GM12874 (cell line): ENCODE data around the gene SEL1L3.
A peak's percentile ranks its signal among the peaks of the same experiment; 100 is the strongest.

Source experiments
- TF ChIP-seq, protein P1 (sequence below): IDR thresholded peaks from 2 replicates; pipeline ENCODE4 v1.5.1; 2011; ENCODE audit warnings: low read depth, mild to moderate bottlenecking, control low read depth, low read length, moderate library complexity; ENCODE audit not compliant: insufficient read depth

SEL1L3 gene

GRCh38 chr4:25865586-25865985 is 2.8 kb upstream of the SEL1L3 start:
- TF ChIP-seq, protein P1, sequence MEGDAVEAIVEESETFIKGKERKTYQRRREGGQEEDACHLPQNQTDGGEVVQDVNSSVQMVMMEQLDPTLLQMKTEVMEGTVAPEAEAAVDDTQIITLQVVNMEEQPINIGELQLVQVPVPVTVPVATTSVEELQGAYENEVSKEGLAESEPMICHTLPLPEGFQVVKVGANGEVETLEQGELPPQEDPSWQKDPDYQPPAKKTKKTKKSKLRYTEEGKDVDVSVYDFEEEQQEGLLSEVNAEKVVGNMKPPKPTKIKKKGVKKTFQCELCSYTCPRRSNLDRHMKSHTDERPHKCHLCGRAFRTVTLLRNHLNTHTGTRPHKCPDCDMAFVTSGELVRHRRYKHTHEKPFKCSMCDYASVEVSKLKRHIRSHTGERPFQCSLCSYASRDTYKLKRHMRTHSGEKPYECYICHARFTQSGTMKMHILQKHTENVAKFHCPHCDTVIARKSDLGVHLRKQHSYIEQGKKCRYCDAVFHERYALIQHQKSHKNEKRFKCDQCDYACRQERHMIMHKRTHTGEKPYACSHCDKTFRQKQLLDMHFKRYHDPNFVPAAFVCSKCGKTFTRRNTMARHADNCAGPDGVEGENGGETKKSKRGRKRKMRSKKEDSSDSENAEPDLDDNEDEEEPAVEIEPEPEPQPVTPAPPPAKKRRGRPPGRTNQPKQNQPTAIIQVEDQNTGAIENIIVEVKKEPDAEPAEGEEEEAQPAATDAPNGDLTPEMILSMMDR = no peak

DNA sequence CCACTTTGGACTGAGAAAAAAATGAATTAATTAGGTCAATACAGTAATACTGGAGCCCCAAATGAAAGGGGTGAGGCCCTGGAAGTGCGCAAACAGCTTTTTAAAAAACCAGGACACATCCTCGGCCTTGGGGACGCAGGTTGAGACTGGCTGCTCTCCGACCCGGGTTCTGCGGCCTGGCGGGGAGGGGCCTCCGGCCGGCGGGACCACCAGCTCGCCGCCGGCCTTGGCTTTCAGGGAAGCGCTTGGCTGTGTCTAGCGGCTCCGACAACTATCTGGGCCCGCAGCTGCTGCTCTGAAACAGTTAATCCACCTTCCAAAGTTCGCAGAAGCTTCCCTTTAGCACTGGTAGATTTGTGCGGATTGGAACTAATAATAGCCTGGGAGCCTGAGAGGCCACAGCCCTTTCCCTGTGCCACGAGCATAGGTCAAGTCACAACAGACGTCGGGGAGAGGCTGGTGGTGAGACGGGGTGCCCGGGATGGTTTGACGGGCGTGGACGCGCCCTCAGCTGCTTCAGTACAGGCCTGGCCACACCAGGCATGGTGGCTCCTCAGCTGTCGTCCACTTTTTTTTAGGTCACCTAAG is 1.1 kb upstream of the SEL1L3 start:
- TF ChIP-seq, protein P1 = no peak

DNA sequence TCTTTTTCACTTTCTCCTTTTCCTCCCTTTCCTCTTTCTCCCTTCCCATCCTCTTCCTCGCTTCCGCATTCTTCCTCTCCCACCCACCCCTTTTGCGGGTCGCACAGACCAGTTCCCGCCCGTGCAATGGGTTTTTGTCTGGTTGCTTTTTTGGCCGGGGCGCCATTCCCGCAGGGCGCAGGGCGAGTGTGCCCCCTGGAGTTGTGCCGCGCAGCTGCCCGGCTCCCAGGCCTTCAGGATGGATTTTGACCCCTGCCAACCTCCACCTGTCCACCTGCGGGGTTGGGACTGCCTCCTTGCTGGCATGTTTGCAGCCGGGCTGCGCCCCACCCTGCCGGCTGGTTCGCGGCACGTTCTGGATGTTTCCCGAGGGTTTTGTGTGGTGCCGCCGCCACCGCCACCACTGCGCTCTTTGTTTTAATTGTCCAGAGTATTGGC is 578 bp upstream of the SEL1L3 start:
- TF ChIP-seq, protein P1 = peak; percentile 54

DNA sequence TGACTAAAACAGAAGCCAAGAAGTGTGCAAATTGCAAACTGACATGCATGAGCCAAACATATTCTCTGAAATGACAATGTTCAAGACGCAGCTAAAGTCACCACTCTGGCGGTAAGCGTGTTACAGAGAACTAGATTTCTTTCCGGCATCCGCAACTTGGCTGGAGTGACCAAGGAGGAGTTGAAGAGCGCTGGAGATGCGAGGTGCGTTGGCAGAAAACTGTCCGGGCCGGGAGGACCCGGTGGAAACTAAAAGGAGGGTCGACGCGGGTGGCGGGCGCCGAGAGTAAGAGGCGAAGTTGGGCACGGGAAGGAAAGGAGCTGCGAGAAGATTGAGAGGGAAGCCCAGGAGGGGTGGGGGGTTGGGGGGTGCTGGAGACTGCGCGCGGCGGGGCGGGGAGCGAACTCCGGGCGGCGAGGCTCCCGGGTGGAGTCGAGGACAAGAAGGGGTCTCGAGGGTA is 807 bp downstream of the SEL1L3 start:
- TF ChIP-seq, protein P1 = no peak

- TF ChIP-seq, protein P1 = no peak
Observed at GRCh38 chr4:25861280-25861950, 1.4 kb downstream of the SEL1L3 start.

DNA sequence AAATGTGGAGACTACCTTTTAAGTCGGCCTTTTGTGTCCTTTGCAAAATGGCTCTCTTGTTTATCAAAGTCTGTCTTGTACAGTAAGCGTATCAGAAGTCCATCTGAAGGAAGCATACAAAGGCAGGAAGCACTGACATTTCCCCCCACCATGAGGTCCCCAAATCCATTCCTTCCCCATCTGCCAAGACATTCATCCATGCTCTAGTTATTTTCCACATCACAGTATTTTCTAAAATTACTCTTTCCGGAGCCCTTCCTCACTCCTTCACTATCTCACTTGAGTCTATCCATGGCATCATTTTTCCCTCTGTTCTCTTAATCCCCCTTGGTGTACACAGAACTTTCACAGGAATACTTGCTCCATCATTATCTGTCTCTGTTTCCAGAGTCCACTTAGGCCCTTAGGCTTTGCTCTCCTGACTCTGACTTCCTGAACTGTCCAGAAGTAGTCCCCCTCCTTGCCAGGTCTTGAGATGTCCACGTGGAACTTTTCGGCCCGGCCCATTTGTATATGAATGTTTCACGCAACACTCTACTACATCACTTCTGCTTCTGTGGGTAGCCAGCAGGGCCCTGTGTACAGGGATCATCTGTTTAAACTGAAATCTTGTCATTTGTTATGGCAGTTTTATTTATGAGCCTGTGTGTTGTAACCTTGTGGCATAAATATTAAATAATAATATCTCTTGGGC is 2.1 kb downstream of the SEL1L3 start:
- TF ChIP-seq, protein P1 = no peak

- TF ChIP-seq, protein P1 = no peak
Observed at GRCh38 chr4:25859429-25860148, 3.2 kb downstream of the SEL1L3 start.
